SK-N-SH treated with all-trans-retinoic acid at 6 μM for 48 hours (cell line): ENCODE measurements around the gene CHST7.

ENCODE experiments used
- ARNTL ChIP-seq: fragments of 450-650 bp; formaldehyde crosslinking; IDR thresholded peaks from 2 replicates; pipeline ENCODE4 v1.5.0; 2020; ENCODE audit warnings: low read depth, mild to moderate bottlenecking, moderate library complexity, borderline replicate concordance
- PATZ1 ChIP-seq: fragments of 250-450 bp; sonication (Bioruptor Pico); IDR thresholded peaks from 2 replicates; pipeline ENCODE4 v1.8.0; 2020; ENCODE audit warnings: mild to moderate bottlenecking, moderate library complexity, borderline replicate concordance
- PPARA ChIP-seq: fragments of 250-450 bp; sonication (Bioruptor Pico); IDR thresholded peaks from 2 replicates; pipeline ENCODE4 v1.5.0; 2020; ENCODE audit warnings: mild to moderate bottlenecking, borderline replicate concordance
- RARB ChIP-seq: fragments of 250-450 bp; sonication (Bioruptor Pico); IDR thresholded peaks from 2 replicates; pipeline ENCODE4 v1.8.0; 2021; ENCODE audit warnings: mild to moderate bottlenecking, moderate library complexity

- TF ChIP-seq RARB (CRISPR knock-in tag) (no peak), PPARA (CRISPR knock-in tag) (no peak), ARNTL (CRISPR knock-in tag) (no peak), PATZ1 (no peak)
These were observed 50.7 kb downstream of the CHST7 start for GRCh38 chrX:46624090-46624786.
